ENCODE results near the gene MATN1.

MATN1 gene

DNA sequence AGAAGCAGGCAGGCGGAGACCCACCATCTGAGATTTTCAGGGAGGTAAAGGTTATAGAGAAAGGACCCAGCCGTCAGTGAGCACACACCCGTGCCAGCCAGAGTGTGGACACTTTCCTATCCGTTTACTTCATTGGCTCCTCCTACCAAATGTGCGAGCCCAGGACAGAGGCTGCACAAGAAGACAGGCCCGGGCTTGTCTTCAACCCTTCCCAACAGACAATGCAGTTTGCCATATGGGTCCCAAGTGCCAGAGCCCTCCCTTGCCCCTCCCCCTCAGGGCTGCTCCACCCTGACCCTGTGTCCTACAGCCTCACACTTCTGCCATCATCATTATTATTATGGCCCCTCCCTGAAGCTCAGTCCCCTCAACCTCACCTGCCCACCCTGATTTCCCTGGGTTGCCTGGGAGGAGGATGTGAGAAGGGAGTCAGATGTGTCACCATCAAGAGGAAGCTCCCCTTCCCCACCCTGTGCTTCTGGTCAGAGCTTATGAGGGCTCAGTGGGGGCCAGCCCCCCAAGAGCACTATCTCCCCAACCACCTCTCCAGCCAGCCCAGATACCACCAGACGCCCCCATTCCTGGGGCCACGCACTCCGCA is 24.8 kb upstream of the MATN1 start:
- peaks cover 0 to 7% (median 0%) of the 10 kb centered on the region in 4 donors for H3K4me1 ChIP-seq
- intact Hi-C loops (cut with DNase I; ENCODE audit: low total_unique reads) = no loop called here
- H3K27ac ChIP-seq = no peak overlapping the region
- no peaks in the 10 kb centered on the region for H3K36me3 ChIP-seq
- DNase-seq = no peak
- H3K27me3 ChIP-seq = peaks cover 0 to 3% of the 10 kb centered on the region in 2 donors
- TF ChIP-seq, protein P1, sequence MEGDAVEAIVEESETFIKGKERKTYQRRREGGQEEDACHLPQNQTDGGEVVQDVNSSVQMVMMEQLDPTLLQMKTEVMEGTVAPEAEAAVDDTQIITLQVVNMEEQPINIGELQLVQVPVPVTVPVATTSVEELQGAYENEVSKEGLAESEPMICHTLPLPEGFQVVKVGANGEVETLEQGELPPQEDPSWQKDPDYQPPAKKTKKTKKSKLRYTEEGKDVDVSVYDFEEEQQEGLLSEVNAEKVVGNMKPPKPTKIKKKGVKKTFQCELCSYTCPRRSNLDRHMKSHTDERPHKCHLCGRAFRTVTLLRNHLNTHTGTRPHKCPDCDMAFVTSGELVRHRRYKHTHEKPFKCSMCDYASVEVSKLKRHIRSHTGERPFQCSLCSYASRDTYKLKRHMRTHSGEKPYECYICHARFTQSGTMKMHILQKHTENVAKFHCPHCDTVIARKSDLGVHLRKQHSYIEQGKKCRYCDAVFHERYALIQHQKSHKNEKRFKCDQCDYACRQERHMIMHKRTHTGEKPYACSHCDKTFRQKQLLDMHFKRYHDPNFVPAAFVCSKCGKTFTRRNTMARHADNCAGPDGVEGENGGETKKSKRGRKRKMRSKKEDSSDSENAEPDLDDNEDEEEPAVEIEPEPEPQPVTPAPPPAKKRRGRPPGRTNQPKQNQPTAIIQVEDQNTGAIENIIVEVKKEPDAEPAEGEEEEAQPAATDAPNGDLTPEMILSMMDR (IDR thresholded peaks at IDR 0.05) = no peak
- no peaks in the 10 kb centered on the region for H3K9me3 ChIP-seq
- no peak overlapping the region for H3K4me3 ChIP-seq

DNA sequence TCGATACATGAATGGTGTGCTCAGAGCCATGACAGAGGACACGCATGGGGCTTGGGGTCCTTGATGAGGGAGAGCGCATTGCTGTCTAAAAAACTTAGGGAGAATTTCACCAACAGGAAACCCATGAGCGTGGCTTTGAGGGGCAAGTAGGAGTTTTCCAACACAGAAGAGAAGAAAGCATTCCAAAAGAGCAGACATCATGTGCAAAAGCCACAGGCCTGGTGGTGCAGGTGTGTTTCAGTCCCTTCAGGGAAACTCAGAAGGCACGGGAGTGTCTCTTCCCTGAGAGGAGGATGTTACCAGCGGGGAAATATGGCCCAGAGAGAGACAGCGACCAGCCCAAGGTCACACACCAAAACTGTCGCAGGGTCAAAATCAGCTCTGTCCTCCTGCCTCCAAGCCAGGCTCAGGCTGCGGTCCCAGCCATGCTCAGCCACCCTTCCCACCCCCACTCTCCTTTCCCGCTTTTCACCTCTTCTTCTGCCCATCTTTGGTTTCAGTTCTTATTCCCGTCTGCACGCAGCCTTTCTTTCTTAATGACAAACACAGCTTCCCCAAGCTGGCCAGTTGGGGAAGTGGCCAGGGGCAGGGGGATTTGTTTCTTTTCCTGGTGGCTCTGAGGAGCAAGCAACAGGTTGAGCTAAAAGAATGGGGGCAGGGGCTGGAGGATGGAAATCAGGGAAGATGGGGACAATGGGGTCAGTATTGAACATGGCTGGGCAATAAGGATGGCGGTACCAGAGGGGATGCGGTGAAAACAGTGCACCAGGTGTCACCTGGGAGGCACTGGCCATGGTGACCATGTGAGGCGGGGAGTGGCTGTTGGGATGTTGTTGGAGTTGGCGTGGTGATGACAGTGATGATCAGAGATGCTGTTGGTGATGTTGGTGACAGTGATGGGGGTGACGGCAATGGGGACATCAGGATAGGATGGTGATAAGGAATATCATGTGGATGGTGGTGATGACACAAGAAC is 23.9 kb upstream of the MATN1 start:
- no peak overlapping the region for H3K4me3 ChIP-seq
- H3K27ac ChIP-seq = no peak overlapping the region
- H3K4me1 ChIP-seq = peaks cover 0 to 7% (median 0%) of the 10 kb centered on the region in 4 donors
- TF ChIP-seq, protein P1 (IDR thresholded peaks at IDR 0.05) = no peak
- no peaks in the 10 kb centered on the region for H3K9me3 ChIP-seq
- no peaks in the 10 kb centered on the region for H3K27me3 ChIP-seq
- DNase-seq = no peak
- H3K36me3 ChIP-seq = no peaks in the 10 kb centered on the region
- intact Hi-C loops (cut with DNase I; ENCODE audit: low total_unique reads) = no loop called here

DNA sequence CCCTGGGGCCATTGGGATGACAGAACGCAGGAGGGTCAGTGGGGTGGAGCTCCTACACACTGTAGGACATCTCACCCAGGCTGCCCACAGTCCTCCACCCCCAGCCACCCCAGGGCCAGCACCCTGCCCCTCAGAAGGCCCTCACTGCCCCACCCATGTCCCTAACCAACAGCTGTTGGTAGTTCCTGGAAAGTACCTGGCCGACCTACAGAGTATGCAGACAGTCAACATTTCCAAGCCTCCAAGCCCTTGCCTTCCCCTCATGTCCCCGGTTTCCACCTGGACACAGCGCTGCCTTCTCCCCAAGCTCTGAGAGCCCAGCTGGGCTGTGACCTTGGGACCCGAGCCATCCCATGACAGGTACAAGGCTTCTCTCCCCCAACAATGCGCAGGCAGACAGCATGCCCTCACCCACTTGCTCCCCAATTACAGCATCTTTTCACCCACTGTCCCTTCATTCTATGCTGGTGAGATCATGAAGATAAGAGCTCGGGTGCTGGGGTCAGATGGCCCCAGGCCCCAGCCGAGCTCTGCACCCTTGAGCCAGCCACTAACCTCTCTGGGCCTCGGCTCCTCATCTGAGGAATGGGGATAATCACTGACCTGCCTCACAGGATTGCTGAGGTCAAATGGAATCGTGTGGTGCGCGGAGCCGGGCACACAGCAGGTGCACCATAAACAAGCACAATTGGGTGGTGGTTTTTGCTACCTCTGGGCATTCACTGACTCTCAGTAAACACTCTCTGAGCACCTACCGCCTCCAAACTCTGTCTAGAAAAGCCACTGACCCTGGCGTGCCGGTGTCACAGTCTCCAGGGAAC is 23.0 kb upstream of the MATN1 start:
- TF ChIP-seq, protein P1 (IDR thresholded peaks at IDR 0.05) = no peak
- Histone ChIP-seq H3K4me3 (no peak overlapping the region), H3K9me3 (no peaks in the 10 kb centered on the region), H3K27ac (no peak overlapping the region), H3K27me3 (peaks cover 0 to 5% of the 10 kb centered on the region in 2 donors), H3K36me3 (no peaks in the 10 kb centered on the region), H3K4me1 (peaks cover 0 to 7% (median 0%) of the 10 kb centered on the region in 4 donors)
- intact Hi-C loops (cut with DNase I; ENCODE audit: low total_unique reads) = no loop called here
- no peak for DNase-seq

GRCh38 chr1:30745834-30746208 is 22.4 kb upstream of the MATN1 start:
- Histone ChIP-seq H3K4me3 (no peak overlapping the region), H3K36me3 (no peaks in the 10 kb centered on the region), H3K27me3 (peaks cover 0 to 7% of the 10 kb centered on the region in 2 donors), H3K27ac (no peak overlapping the region), H3K4me1 (peaks cover 0 to 7% (median 0%) of the 10 kb centered on the region in 4 donors), H3K9me3 (no peaks in the 10 kb centered on the region)
- no peak for DNase-seq
- intact Hi-C loops (cut with DNase I; ENCODE audit: low total_unique reads) = no loop called here
- TF ChIP-seq, protein P1 (IDR thresholded peaks at IDR 0.05) = no peak

GRCh38 chr1:30745156-30745833 is 21.9 kb upstream of the MATN1 start:
- Histone ChIP-seq H3K36me3 (no peaks in the 10 kb centered on the region), H3K27ac (no peak overlapping the region), H3K9me3 (no peaks in the 10 kb centered on the region), H3K4me3 (no peak overlapping the region), H3K27me3 (peaks cover 0 to 7% of the 10 kb centered on the region in 2 donors), H3K4me1 (peaks cover 0 to 7% (median 0%) of the 10 kb centered on the region in 4 donors)
- DNase-seq = no peak
- TF ChIP-seq, protein P1 (IDR thresholded peaks at IDR 0.05) = no peak
- intact Hi-C loops (cut with DNase I; ENCODE audit: low total_unique reads) = no loop called here
